MM.1S (cell line): ENCODE measurements around the gene AP3B1.

Experiments used
- DNase-seq: peaks from one replicate; pipeline ENCODE4 v3.0.0-alpha.2; 2015
- H2AFZ ChIP-seq: fragments of 300-600 bp; sonication (generic); 2 replicates; pipeline ENCODE4 v1.6.0; 2016; ENCODE audit warnings: antibody characterized with exemption, low read length
- H3F3A ChIP-seq: fragments of 300-600 bp; sonication (generic); 2 replicates; pipeline ENCODE4 v1.6.1; 2016; ENCODE audit warnings: mild to moderate bottlenecking, antibody characterized with exemption, low read length, moderate library complexity, mixed read lengths; ENCODE audit not compliant: insufficient read depth
- H3K27ac ChIP-seq: fragments of 300-600 bp; sonication (generic); 2 replicates; pipeline ENCODE4 v1.5.1; 2016; ENCODE audit warnings: mild to moderate bottlenecking, low read length
- H3K27me3 ChIP-seq: fragments of 300-600 bp; sonication (generic); replicated peaks from 2 replicates; pipeline ENCODE4 v1.6.0; 2016; ENCODE audit warnings: low read length; ENCODE audit not compliant: insufficient read depth
- H3K36me3 ChIP-seq: fragments of 300-600 bp; sonication (generic); replicated peaks from 2 replicates; pipeline ENCODE4 v1.6.1; 2016; ENCODE audit warnings: mild to moderate bottlenecking, low read length, mixed read lengths; ENCODE audit not compliant: insufficient read depth
- H3K4me1 ChIP-seq: fragments of 300-600 bp; sonication (generic); 2 replicates; pipeline ENCODE4 v1.6.1; 2016; ENCODE audit warnings: low read length, mixed read lengths
- H3K4me2 ChIP-seq: fragments of 300-600 bp; sonication (generic); 2 replicates; pipeline ENCODE4 v1.6.0; 2016; ENCODE audit warnings: low read depth, low read length
- H3K4me3 ChIP-seq: fragments of 300-600 bp; sonication (generic); 2 replicates; pipeline ENCODE4 v1.5.1; 2016; ENCODE audit warnings: low read length, mixed read lengths
- H3K79me2 ChIP-seq: fragments of 300-600 bp; sonication (generic); 2 replicates; pipeline ENCODE4 v1.6.1; 2016; ENCODE audit warnings: mixed run types, low read length, mixed read lengths
- H3K9ac ChIP-seq: fragments of 300-600 bp; sonication (generic); 2 replicates; pipeline ENCODE4 v1.6.1; 2016; ENCODE audit warnings: low read length, mixed read lengths
- H3K9me2 ChIP-seq: fragments of 300-600 bp; sonication (generic); replicated peaks from 2 replicates; pipeline ENCODE4 v1.6.1; 2016; ENCODE audit warnings: mild to moderate bottlenecking, low read length, mixed read lengths; ENCODE audit not compliant: insufficient read depth
- H3K9me3 ChIP-seq: fragments of 300-600 bp; sonication (generic); replicated peaks from 2 replicates; pipeline ENCODE4 v1.6.1; 2016; ENCODE audit warnings: mild to moderate bottlenecking, low read length, mixed read lengths; ENCODE audit not compliant: insufficient read depth
- H4K20me1 ChIP-seq: fragments of 300-600 bp; sonication (generic); 2 replicates; pipeline ENCODE4 v1.6.1; 2016; ENCODE audit warnings: mild to moderate bottlenecking, low read length, moderate library complexity, mixed read lengths; ENCODE audit not compliant: insufficient read depth
- EZH2 ChIP-seq: fragments of 300-600 bp; sonication (generic); optimal IDR thresholded peaks from 2 replicates; pipeline ENCODE3; 2017; ENCODE audit warnings: low read depth, mild to moderate bottlenecking, antibody characterized with exemption, low read length, mixed read lengths
- EZH2phosphoT487 ChIP-seq: fragments of 300-600 bp; sonication (generic); IDR thresholded peaks from 2 replicates; pipeline ENCODE4 v1.6.1; 2018; ENCODE audit warnings: antibody characterized with exemption, low read length
- TF ChIP-seq, protein P1 (sequence below): fragments of 300-600 bp; sonication (generic); IDR thresholded peaks from 2 replicates; pipeline ENCODE4 v1.5.1; 2016; ENCODE audit warnings: antibody characterized with exemption, low read length, mixed read lengths

The AP3B1 gene

GRCh38 chr5:78273436-78273835, 21.1 kb downstream of the AP3B1 start:
- Histone ChIP-seq H3K4me2 (no peak overlapping the region), H3K27me3 (no peaks in the 10 kb centered on the region), H3K9me3 (no peaks in the 10 kb centered on the region), H3K9ac (no peak overlapping the region), H3K4me3 (no peak overlapping the region), H3K27ac (no peak overlapping the region), H3K9me2 (no peaks in the 10 kb centered on the region), H4K20me1 (peaks cover 6% of the 10 kb centered on the region; the same call in 1 of the 2 replicates), H3K79me2 (peaks cover 39% of the 10 kb centered on the region), H3F3A (no peaks in the 10 kb centered on the region), H2AFZ (no peak overlapping the region), H3K36me3 (no peaks in the 10 kb centered on the region), H3K4me1 (no peaks in the 10 kb centered on the region)
- TF ChIP-seq EZH2phosphoT487 (no peak), EZH2 (no peak)
- TF ChIP-seq, protein P1, sequence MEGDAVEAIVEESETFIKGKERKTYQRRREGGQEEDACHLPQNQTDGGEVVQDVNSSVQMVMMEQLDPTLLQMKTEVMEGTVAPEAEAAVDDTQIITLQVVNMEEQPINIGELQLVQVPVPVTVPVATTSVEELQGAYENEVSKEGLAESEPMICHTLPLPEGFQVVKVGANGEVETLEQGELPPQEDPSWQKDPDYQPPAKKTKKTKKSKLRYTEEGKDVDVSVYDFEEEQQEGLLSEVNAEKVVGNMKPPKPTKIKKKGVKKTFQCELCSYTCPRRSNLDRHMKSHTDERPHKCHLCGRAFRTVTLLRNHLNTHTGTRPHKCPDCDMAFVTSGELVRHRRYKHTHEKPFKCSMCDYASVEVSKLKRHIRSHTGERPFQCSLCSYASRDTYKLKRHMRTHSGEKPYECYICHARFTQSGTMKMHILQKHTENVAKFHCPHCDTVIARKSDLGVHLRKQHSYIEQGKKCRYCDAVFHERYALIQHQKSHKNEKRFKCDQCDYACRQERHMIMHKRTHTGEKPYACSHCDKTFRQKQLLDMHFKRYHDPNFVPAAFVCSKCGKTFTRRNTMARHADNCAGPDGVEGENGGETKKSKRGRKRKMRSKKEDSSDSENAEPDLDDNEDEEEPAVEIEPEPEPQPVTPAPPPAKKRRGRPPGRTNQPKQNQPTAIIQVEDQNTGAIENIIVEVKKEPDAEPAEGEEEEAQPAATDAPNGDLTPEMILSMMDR: no peak
- no peak for DNase-seq

DNA sequence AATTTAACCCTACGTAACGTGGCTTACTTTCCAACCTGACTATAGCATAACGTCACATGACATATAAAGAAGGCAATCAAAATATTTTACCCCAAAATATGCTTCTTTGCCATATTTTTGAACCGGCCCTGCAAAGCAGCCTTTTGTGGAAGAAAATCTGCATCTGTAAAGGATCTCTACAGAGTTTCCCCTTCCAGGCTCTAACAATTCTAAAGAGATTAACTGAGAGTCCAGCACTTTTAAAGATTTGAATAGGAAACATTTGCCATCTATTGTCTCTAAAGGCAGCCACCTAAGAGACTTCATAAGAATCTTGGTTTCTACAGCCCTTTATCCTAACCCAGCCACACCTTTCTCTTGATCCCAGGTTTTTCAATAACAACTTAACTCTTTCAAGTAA, 22.7 kb downstream of the AP3B1 start:
- H3K36me3 ChIP-seq: no peaks in the 10 kb centered on the region
- H4K20me1 ChIP-seq: peaks cover 6% of the 10 kb centered on the region; the same call in 1 of the 2 replicates
- H3K27ac ChIP-seq: no peak overlapping the region
- no peak overlapping the region for H3K9ac ChIP-seq
- no peaks in the 10 kb centered on the region for H3K27me3 ChIP-seq
- no peak overlapping the region for H3K4me3 ChIP-seq
- H3K9me2 ChIP-seq: no peaks in the 10 kb centered on the region
- H3K4me2 ChIP-seq: no peak overlapping the region
- H3K4me1 ChIP-seq: no peaks in the 10 kb centered on the region
- H2AFZ ChIP-seq: no peak overlapping the region
- H3K79me2 ChIP-seq: peaks cover 38% of the 10 kb centered on the region
- H3F3A ChIP-seq: no peaks in the 10 kb centered on the region
- DNase-seq: no peak
- H3K9me3 ChIP-seq: no peaks in the 10 kb centered on the region
- TF ChIP-seq EZH2 (no peak), EZH2phosphoT487 (no peak)
- TF ChIP-seq, protein P1: no peak

DNA sequence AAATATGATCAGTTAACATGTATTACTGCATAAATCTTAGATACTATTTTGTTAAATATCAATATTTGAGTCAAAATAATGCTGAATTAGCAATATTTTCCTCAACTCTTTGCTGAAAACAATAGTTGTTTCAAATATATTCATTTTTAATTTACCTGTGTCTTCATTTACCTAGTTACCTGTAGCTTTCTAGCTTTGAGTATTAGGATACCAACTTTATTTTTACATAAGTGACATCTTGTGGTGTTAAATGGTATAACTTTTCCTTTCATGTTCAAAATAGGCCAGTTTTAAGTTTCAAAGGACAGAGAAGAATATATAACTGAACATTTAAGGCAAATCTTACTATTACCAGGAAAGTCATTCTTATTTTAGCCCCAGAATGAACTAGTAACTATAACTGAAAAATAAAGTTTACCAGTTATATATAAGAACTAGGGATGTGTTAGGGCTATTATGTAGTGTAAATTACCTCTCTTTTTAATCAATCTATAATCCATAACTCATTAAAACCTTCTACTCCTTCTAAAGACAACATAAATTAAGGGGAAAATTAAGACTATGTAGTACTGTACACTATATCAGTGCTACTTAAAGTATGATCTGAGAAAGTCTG, 25.3 kb downstream of the AP3B1 start:
- peaks cover 6% of the 10 kb centered on the region; the same call in 1 of the 2 replicates for H4K20me1 ChIP-seq
- peaks cover 19% of the 10 kb centered on the region for H3K79me2 ChIP-seq
- no peaks in the 10 kb centered on the region for H3K4me1 ChIP-seq
- H3K4me3 ChIP-seq: no peak overlapping the region
- H3K4me2 ChIP-seq: no peak overlapping the region
- TF ChIP-seq, protein P1: peak; percentile 52
- TF ChIP-seq EZH2phosphoT487: no peak
- no peak overlapping the region for H3K27ac ChIP-seq
- H3K9me2 ChIP-seq: no peaks in the 10 kb centered on the region
- H3K9me3 ChIP-seq: no peaks in the 10 kb centered on the region
- H3K27me3 ChIP-seq: no peaks in the 10 kb centered on the region
- no peak overlapping the region for H3K9ac ChIP-seq
- peak; percentile 14 for DNase-seq
- no peaks in the 10 kb centered on the region for H3F3A ChIP-seq
- H2AFZ ChIP-seq: no peak overlapping the region
- H3K36me3 ChIP-seq: no peaks in the 10 kb centered on the region
